Measurements from ENCODE around the gene NRIP1.
"Not testable (repeated sequence)": the region's sequence is repeated elsewhere in the genome, so short reads cannot be mapped to it uniquely, and the experiment has no call there.

Gene NRIP1

DNA sequence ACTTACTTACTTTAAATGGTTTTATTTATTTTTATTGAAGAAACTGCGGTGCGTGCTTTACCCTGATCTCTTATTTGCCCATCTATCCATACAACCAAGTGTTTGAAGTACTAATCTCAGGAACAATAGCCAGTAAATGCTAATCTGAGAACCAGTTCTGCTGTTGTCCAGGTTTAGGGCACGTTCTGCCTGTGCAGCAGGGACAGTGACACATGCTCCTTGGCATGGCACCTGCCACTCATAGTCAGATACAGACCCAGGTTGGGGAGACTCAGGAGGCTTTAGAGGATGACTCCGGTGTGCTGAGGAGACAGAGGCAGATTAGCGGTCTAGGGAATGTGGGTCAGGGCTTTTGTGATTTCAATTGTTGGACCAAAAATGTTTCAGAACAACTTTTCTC is 83.6 kb downstream of the NRIP1 start:
- no peak for DNase-seq (ENCODE audit: low read depth in 2 of 2)

DNA sequence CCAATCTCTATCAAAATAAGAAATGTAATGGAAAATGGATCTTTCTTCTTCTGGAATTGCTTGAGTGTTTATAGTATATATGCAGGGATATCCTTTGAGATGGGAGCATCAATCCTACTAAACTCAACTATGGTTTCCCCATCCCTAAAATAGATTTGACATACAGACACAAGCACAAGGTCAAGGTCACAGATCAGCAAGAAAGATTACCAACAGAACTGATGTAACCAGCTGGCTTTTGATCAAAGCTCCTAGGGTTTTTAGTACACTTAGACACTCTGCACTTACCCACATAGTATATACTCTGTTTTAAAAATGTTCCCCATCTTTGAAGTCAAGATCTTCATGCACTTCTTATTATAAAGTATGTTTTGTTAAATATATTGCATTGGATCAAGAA is 85.5 kb downstream of the NRIP1 start:
- no peak for DNase-seq (ENCODE audit: low read depth in 2 of 2)

GRCh38 chr21:14977814-14978213 is 87.0 kb downstream of the NRIP1 start:
- DNase-seq (ENCODE audit: low read depth in 2 of 2) = no peak

DNA sequence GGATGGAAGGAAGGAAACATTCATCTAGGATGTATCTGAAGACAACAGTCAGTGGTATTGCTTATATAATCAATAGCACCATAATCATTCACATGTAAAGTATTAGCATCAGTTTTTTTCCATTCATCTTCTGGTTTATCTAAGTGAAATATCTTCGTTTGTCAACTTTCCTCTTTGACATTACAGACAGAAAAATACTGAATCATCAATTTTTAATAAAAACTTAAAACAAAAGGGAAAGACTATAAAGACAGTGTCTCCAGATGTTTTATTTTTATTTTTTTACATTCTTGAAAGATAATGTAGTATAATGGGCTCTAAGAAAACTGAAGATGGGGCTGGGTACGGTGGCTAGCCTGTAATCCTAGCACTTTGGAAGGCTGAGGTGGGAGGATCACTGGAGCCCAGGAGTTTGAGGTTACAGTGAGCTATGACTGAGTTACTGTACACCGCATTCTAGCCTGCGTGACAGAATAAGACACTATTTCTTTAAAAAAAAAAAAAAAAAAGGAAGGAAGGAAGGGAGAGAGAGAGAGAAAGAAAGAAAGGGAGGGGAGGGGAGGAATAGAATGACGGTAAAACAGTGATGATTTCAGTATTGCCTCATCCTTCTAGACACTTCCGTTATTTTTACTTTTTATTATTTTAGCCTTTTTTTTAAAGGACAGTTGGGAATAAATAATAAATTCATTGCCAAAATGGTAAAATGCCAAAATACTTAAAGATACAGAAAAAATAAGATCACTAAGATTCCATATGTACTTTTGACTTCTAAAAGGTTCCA is 89.5 kb downstream of the NRIP1 start:
- DNase-seq (ENCODE audit: low read depth in 2 of 2) = no peak

DNA sequence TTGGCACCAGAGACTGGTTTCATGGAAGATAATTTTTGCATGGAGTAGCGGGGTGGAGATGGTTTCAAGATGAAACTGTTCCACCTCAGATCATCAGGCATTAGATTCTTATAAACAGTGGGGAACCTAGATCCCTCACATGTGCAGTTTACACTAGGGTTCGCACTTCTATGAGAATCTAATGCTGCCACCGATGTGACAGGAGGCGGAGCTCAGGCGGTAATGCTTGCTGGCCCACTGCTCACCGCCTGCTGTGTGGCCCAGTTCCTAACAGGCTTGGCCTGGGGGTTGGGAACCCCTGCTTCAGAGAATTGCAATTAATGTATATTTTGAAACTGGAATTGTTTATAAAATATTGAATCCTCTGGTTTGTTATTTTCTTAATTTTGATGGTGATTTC is 92.1 kb downstream of the NRIP1 start:
- DNase-seq (ENCODE audit: low read depth in 2 of 2) = no peak

DNA sequence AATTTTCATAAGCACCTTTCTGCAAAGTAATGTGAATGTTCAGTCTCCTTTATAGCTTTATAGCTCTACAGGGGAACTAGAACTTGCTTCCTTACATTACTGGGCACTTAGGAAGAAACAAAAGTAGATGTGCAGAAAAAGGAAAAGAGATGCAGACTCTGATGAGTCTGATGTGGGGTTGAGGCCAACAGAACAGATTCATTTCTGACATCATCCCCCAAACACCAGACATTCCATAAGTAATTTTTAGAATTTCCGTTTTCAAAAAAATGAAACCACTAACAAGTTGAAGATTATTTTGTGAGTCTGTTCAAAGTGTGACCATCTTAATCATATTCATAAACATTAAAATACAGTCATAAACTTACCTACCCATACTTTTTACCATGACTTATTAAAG is 96.0 kb downstream of the NRIP1 start:
- no peak for DNase-seq (ENCODE audit: low read depth in 2 of 2)

DNA sequence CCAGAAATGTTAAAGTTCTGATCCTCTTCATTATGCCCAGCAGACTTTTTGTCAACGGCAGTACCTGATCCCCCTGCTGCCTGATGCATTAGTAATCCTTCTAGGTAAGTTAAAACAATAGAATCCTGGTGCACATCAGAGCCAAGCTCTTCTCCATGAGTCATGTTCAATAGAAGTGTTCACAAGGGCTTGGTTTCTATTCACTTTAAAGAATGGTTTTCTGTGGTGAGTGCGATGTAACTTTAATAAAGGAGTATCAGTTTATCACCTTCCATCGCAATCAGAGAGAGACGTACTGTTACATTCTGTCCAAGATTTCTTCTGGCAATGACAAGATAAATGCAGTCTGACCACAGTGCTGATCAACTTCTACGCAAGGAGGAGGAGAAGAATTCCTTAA is 96.8 kb downstream of the NRIP1 start:
- no peak for DNase-seq (ENCODE audit: low read depth in 2 of 2)

GRCh38 chr21:14964621-14965020 is 100.2 kb downstream of the NRIP1 start:
- no peak for DNase-seq (ENCODE audit: low read depth in 2 of 2)

- no peak for DNase-seq (ENCODE audit: low read depth in 2 of 2)
Observed at GRCh38 chr21:14962217-14962616, 102.6 kb downstream of the NRIP1 start.

- DNase-seq (ENCODE audit: low read depth in 2 of 2) = no peak
Observed at GRCh38 chr21:14961502-14961901, 103.3 kb downstream of the NRIP1 start.

- DNase-seq (ENCODE audit: low read depth in 2 of 2) = no peak
Observed at GRCh38 chr21:14959343-14959742, 105.5 kb downstream of the NRIP1 start.

- no peak for DNase-seq (ENCODE audit: low read depth in 2 of 2)
Observed at GRCh38 chr21:14957836-14958235, 107.0 kb downstream of the NRIP1 start.

DNA sequence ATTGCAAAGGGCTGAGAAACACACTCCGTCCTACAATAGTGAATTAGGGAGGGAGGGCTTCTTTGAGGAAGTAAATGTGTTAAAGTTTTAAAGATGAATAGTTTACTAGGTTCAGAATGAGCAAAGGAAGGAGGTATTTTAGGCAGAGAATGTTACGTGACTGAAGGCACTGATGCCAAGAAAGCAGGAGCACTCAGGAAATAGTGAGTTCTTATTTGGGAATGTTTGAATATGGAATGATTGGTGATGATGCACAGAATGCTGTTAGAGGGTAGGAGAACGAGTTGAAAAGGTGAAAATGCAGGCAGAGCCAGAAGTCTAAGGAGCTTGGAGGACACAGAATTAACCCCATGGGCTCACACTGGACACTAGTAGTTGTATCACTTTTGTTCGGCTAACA is 108.0 kb downstream of the NRIP1 start:
- DNase-seq (ENCODE audit: low read depth in 2 of 2) = no peak

- DNase-seq (ENCODE audit: low read depth in 2 of 2) = no peak
Observed at GRCh38 chr21:14955936-14956520, 108.8 kb downstream of the NRIP1 start.

GRCh38 chr21:14952916-14953315 is 111.9 kb downstream of the NRIP1 start:
- no peak for DNase-seq (ENCODE audit: low read depth in 2 of 2)

GRCh38 chr21:14949603-14950002 is 115.2 kb downstream of the NRIP1 start:
- no peak for DNase-seq (ENCODE audit: low read depth in 2 of 2)

GRCh38 chr21:14947613-14948160 is 117.1 kb downstream of the NRIP1 start:
- no peak for DNase-seq (ENCODE audit: low read depth in 2 of 2)

DNA sequence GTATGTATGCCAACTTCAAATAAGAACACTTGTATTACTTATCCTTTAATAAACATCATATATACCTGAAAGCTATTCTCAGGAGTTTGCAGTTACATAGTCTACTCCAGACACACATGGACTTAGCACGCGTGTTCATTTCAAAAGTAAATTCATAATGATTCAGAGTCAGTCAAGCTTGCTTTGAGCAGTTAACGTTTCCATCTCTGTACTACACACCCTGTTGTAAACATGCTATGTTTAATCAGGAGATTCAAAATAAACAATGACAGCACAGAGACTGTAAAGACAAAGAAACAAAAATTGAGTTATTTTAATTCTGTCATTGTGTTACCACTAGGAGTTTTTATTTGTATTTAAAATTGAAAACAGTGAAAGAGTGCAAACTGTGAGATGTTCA is 119.6 kb downstream of the NRIP1 start:
- no peak for DNase-seq (ENCODE audit: low read depth in 2 of 2)

DNA sequence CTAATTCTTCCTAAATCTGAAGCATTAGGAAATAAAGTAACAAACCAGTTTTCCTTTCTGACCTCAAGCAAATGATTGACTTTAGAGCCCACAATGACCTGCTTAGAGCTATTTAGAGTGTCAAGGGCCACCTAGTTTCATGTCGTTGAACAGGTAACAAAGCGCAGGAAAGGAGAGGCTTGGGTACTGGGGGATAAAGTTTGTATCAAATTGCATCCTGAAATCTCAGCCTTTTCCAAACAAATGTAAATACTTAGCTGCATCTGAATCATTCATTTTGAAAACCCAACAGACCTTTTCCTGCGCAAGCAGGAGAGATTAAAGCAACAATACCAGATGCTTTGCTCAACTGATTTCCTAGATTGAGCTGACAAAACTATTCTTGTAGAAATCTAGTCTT is 121.2 kb downstream of the NRIP1 start:
- DNase-seq (ENCODE audit: low read depth in 2 of 2) = no peak

- DNase-seq (ENCODE audit: low read depth in 2 of 2) = no peak
Observed at GRCh38 chr21:14942801-14943490, 121.9 kb downstream of the NRIP1 start.

DNA sequence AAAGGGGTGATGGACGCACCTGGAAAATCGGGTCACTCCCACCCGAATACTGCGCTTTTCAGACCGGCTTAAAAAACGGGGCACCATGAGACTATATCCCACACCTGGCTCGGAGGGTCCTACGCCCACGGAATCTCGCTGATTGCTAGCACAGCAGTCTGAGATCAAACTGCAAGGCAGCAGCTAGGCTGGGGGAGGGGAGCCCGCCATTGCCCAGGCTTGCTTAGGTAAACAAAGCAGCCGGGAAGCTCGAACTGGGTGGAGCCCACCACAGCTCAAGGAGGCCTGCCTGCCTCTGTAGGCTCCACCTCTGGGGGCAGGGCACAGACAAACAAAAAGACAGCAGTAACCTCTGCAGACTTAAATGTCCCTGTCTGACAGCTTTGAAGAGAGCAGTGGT is 137.5 kb downstream of the NRIP1 start:
- not testable (repeated sequence) for DNase-seq (ENCODE audit: low read depth in 2 of 2)

DNA sequence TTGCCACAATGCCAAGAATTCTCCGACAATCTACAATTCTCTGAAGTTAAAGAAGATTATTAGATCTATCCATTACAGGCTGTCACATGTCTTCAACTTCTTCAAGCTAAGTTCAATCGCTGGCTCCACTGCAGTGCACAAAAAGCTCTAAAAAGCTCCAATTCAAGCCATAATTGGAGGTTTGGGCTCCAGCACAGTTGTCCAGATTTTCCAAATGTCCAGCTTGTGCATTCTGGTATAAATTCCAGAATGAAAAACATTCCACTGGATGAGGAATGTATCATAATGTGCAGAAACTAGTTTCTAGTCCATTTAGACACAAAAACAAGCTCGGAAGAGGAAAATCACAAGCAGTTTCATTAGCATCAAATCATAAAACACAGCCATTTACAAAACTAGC is 138.6 kb downstream of the NRIP1 start:
- no peak for DNase-seq (ENCODE audit: low read depth in 2 of 2)

GRCh38 chr21:14923468-14923867 is 141.3 kb downstream of the NRIP1 start:
- DNase-seq (ENCODE audit: low read depth in 2 of 2) = no peak

Data from stimulated activated CD8-positive, alpha-beta memory T cell treated with anti-CD3 and anti-CD28 coated beads, Interleukin-15, amount 100 ng/mL, for 48 hours (primary cell).